Measurements from ENCODE around the gene CRB3. TPM values are rescaled to one million over a fixed set of nuclear protein-coding genes. Genes with fewer than 3 reads are reported as not detected.

Gene CRB3
- total and polyA plus RNA-seq, 9 of the 15 experiments (the other 6 are each of a cell fraction or from before 2014, with no cell fraction given) = 0.49 TPM; not detected in 8

DNA sequence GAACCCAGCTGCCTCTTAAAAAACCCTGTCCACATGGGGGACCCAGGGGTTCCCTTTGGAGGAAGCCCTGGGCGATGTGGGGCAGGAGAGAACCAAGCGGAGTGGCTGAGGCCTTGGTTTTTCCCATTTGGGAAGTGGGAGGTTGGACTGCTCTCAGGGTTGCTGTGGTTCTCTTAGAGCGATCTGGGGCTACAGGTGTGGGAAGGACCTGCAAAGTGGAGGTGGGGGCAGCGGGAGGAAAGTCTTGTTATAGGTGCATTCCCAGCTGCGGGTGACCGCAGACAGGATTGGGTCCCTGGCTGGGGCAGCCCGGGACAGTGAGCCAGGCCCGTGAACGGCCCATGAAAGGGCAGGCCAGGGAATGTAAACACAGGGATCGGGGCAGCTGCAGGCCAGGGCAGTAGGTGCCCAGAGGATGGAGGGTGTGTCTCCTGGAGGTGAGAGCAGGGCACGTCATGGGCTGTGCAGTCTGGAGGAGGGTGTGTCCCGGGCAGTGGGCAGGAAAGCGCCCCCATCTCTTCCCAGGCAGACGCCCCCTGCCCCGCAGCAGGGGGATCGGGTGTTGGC is 5.3 kb upstream of the CRB3 start:
- Histone ChIP-seq H3K9ac (ENCODE audit: insufficient read depth in 1 of 2, low read depth in 2 of 2, low read length in 2 of 2) (peak overlapping the region; percentile 71 to 89), H3K9me1 (ENCODE audit: control insufficient read depth, insufficient read depth, low read length) (no peaks in the 10 kb centered on the region), H3K9me3 (replicated peaks; ENCODE audit: control insufficient read depth, insufficient read depth, low read depth, low read length) (peaks cover 19% of the 10 kb centered on the region), H3K79me2 (ENCODE audit: control insufficient read depth, insufficient read depth, low read length) (peaks cover 17% of the 10 kb centered on the region), H3K27me3 (ENCODE audit: control insufficient read depth in 2 of 2, insufficient read depth in 2 of 2, low read length in 2 of 2) (no peaks in the 10 kb centered on the region), H3K4me2 (ENCODE audit: insufficient read depth, low read length) (peak overlapping the region; percentile 95), H2AFZ (ENCODE audit: low read depth, low read length) (peak overlapping the region; percentile 56; the same call in 1 of the 2 replicates), H4K20me1 (replicated peaks; ENCODE audit: control insufficient read depth, insufficient read depth, low read length) (no peaks in the 10 kb centered on the region), H3K4me3 (peak overlapping the region; percentile 77), H3K27ac (ENCODE audit: extremely low read depth, low read depth, low read length) (peak overlapping the region; percentile 81), H3K36me3 (ENCODE audit: control insufficient read depth, insufficient read depth, low read length) (peaks cover 37% of the 10 kb centered on the region; the same call in 2 of the 3 replicates), H3K4me1 (replicated peaks in 1 of 2; ENCODE audit: control insufficient read depth in 2 of 2, insufficient read depth in 2 of 2, low read length in 2 of 2) (peaks cover 18 to 28% of the 10 kb centered on the region in 2 experiments; a peak in 4 of 5 replicates)
- peak in 2 of 4 experiments; percentile 25 to 44 for DNase-seq (ENCODE audit: extremely low read depth in 1 of 4, low spot score in 3 of 4)
- ChIA-PET POLR2A (interaction anchor here (0.6 to 1.2 kb wide), 3 partner anchors 11 to 21 kb away, joined by 3 to 4 read pairs (median 3); no protein-coding TSS in a partner anchor), CTCF (ENCODE audit: low intra/inter-chr PET ratio) (no interaction called here)
- 31% methylated on average over 11 of the region's 16 CpGs for WGBS (ENCODE audit: insufficient coverage, low coverage, missing lambda C conversion rate)
- no peak for FAIRE-seq
- in situ Hi-C loops (cut with MboI) = no loop called here
- intact Hi-C loops (cut with micrococcal nuclease) = no loop called here
- no TSS peak for BruUV-seq (replicated peaks)
- peak; percentile 10 for ATAC-seq
- TF ChIP-seq SRSF1 (IDR thresholded peaks at IDR 0.05; ENCODE audit: low read depth, low read length) (no peak), POLR2G (IDR thresholded peaks at IDR 0.05; ENCODE audit: low read depth, low read length) (no peak), BRD4 (IDR thresholded peaks at IDR 0.05) (no peak), NCOA4 (IDR thresholded peaks at IDR 0.05; ENCODE audit: partially characterized antibody) (no peak), ZFX (CRISPR knock-in tag; IDR thresholded peaks at IDR 0.05) (peak; percentile 74), MTF1 (CRISPR knock-in tag; IDR thresholded peaks at IDR 0.05; ENCODE audit: borderline replicate concordance) (no peak), MED1 (CRISPR knock-in tag; IDR thresholded peaks at IDR 0.05; ENCODE audit: borderline replicate concordance) (no peak), FOXA3 (CRISPR knock-in tag; conservative IDR thresholded peaks at IDR 0.05 in 1 of 2, IDR thresholded peaks at IDR 0.05 in 1 of 2) (peak in 1 of 2 experiments; percentile 49; a peak in 1 of 4 replicates), RBM34 (IDR thresholded peaks at IDR 0.05; ENCODE audit: borderline replicate concordance, insufficient read depth, low read length) (no peak), ZFP30 (CRISPR knock-in tag; IDR thresholded peaks at IDR 0.05; ENCODE audit: borderline replicate concordance) (no peak), ESRRB (CRISPR knock-in tag; IDR thresholded peaks at IDR 0.05; ENCODE audit: borderline replicate concordance) (no peak), ZNF121 (CRISPR knock-in tag; conservative IDR thresholded peaks at IDR 0.05) (peak; percentile 79), ZBTB7A (IDR thresholded peaks at IDR 0.05; ENCODE audit: borderline replicate concordance, control insufficient read depth, low read depth, low read length) (0 out of 2 replicates have a peak, but pooled peaks have one; percentile 23), RBFOX2 (IDR thresholded peaks at IDR 0.05; ENCODE audit: low read depth, low read length) (peak; percentile 56; the same call in 1 of the 2 replicates), HDAC1 (IDR thresholded peaks at IDR 0.05) (0 out of 4 replicates have a peak, but pooled peaks of 1 of the 2 experiments have one; percentile 15), BCOR (IDR thresholded peaks at IDR 0.05) (peak; percentile 44; the same call in 1 of the 2 replicates), GATAD2B (IDR thresholded peaks at IDR 0.05; ENCODE audit: borderline replicate concordance) (no peak), ZNF589 (CRISPR knock-in tag; IDR thresholded peaks at IDR 0.05; ENCODE audit: low read depth) (no peak), NFRKB (IDR thresholded peaks at IDR 0.05; ENCODE audit: low read depth) (no peak), ESRRA (IDR thresholded peaks at IDR 0.05; ENCODE audit: borderline replicate concordance, low read depth) (peak; percentile 65; the same call in 1 of the 2 replicates), ERF (CRISPR knock-in tag; IDR thresholded peaks at IDR 0.05) (no peak), MEIS2 (IDR thresholded peaks at IDR 0.05; ENCODE audit: partially characterized antibody) (no peak)
- TF ChIP-seq, protein P1, sequence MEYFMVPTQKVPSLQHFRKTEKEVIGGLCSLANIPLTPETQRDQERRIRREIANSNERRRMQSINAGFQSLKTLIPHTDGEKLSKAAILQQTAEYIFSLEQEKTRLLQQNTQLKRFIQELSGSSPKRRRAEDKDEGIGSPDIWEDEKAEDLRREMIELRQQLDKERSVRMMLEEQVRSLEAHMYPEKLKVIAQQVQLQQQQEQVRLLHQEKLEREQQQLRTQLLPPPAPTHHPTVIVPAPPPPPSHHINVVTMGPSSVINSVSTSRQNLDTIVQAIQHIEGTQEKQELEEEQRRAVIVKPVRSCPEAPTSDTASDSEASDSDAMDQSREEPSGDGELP (CRISPR knock-in tag; IDR thresholded peaks at IDR 0.05; ENCODE audit: borderline replicate concordance) = peak; percentile 42; the same call in 1 of the 2 replicates

Data from K562 (cell line).